Measurements from ENCODE around the gene NLRC4. TPM values are rescaled to one million over a fixed set of nuclear protein-coding genes. Genes with fewer than 3 reads are reported as not detected.

NLRC4 gene
- total and polyA plus RNA-seq, 2 of the 8 experiments (the other 6 are each of a cell fraction or from before 2014, with no cell fraction given) = not detected

GRCh38 chr2:32271063-32271462 is 6.4 kb upstream of the NLRC4 start (continued):
- TF ChIP-seq CHD1 (IDR thresholded peaks at IDR 0.05; ENCODE audit: low read depth, low read length) = no peak
- TF ChIP-seq EP300 (IDR thresholded peaks at IDR 0.05; ENCODE audit: borderline replicate concordance in 1 of 2, low read depth in 2 of 2, low read length in 2 of 2) = no peak
- no peak for TF ChIP-seq KDM1A (IDR thresholded peaks at IDR 0.05; ENCODE audit: borderline replicate concordance, low read length)
- no peak for TF ChIP-seq CTBP2 (IDR thresholded peaks at IDR 0.05; ENCODE audit: borderline replicate concordance, insufficient read depth, insufficient read length, low read length)
- TF ChIP-seq SP2 (IDR thresholded peaks at IDR 0.05; ENCODE audit: low read length) = no peak
- no peak for TF ChIP-seq KDM5A (IDR thresholded peaks at IDR 0.05; ENCODE audit: low read length)

Data from H1 (cell line).